Colonic mucosa (tissue), 4 donors: ENCODE measurements around the gene KCNJ14. TPM values are rescaled to one million over a fixed set of nuclear protein-coding genes. Genes with fewer than 3 reads are reported as not detected.

Experiments used
- DNase-seq: peaks from one replicate; pipeline ENCODE4 v3.0.0-alpha.2; 2020
- H3K27ac ChIP-seq: fragments of 200-600 bp; one replicate; pipeline ENCODE4 v1.8.0; 2021
- H3K27me3 ChIP-seq: fragments of 200-600 bp; one replicate; pipeline ENCODE4 v1.8.0; 2021
- H3K36me3 ChIP-seq: fragments of 200-600 bp; one replicate; pipeline ENCODE4 v1.8.0; 2021
- H3K4me1 ChIP-seq: fragments of 200-600 bp; one replicate; pipeline ENCODE4 v1.8.0; 2021; ENCODE audit warnings: mild to moderate bottlenecking
- H3K4me3 ChIP-seq: fragments of 200-600 bp; one replicate; pipeline ENCODE4 v1.8.0; 2021
- H3K9ac ChIP-seq, 2 donors: one replicate each; pipeline ENCODE4 v1.7.0; 2013; ENCODE audit warnings: control low read depth in 2 of 2, low read depth in 2 of 2, low read length in 2 of 2
- H3K9me3 ChIP-seq: fragments of 200-600 bp; one replicate; pipeline ENCODE4 v1.8.0; 2021
- CTCF ChIP-seq: fragments of 200-600 bp; IDR thresholded peaks from one replicate; pipeline ENCODE4 v1.8.0; 2022; ENCODE audit warnings: antibody characterized with exemption, mild to moderate bottlenecking
- intact Hi-C: fragments of 100-400 bp; cut with DNase I; formaldehyde crosslinking; loops from one replicate; pipeline ENCODE4 v1.14.1; 2022
- total RNA-seq, 2 donors: library from RNA; stranded (reverse); fragmentation: NEBNext Ultra II Directional in 1 of 2; extraction: Animal tissue kit (Norgen Biotek cat#: 25700) in 1 of 2; gene quantifications; one replicate each; pipeline ENCODE4 v1.2.1, GENCODE V29; 2021
- donor health status: healthy.
- donor health status: DM: no; HTN: no; CAD: no.
- donor health status: DM: no; HTN: no; CAD: no.

KCNJ14 gene
- under 1 TPM; 0.35 to 0.99 TPM for total RNA-seq

- Histone ChIP-seq H3K36me3 (peaks cover 18% of the 10 kb centered on the region), H3K9ac (no peak within 1 kb of the TSS), H3K27ac (no peak within 1 kb of the TSS), H3K27me3 (no peaks in the 10 kb centered on the region), H3K4me1 (no peaks in the 10 kb centered on the region), H3K4me3 (no peak within 1 kb of the TSS), H3K9me3 (no peaks in the 10 kb centered on the region)
- intact Hi-C loops, result no loop called here
- TF ChIP-seq CTCF, result no peak
- no peak for DNase-seq
Measured at GRCh38 chr19:48455171-48455907, at the start of gene KCNJ14. Gene KCNJ14, plus strand, starts transcription at chr19:48455574. Its CDS starts 6,151 bp downstream, at chr19:48461725.

GRCh38 chr19:48405850-48406249, 49.5 kb upstream of the KCNJ14 start:
- Histone ChIP-seq H3K27me3 (no peaks in the 10 kb centered on the region), H3K36me3 (no peaks in the 10 kb centered on the region), H3K4me3 (no peak overlapping the region), H3K9me3 (no peaks in the 10 kb centered on the region), H3K9ac (no peak overlapping the region), H3K4me1 (no peaks in the 10 kb centered on the region), H3K27ac (no peak overlapping the region)
- TF ChIP-seq CTCF, result no peak
- intact Hi-C loops, result no loop called here
- DNase-seq, result no peak

- H3K27me3 ChIP-seq, result peaks cover 6% of the 10 kb centered on the region
- H3K36me3 ChIP-seq, result no peaks in the 10 kb centered on the region
- no peak overlapping the region for H3K27ac ChIP-seq
- no peaks in the 10 kb centered on the region for H3K9me3 ChIP-seq
- no peaks in the 10 kb centered on the region for H3K4me1 ChIP-seq
- intact Hi-C loops, result no loop called here
- no peak overlapping the region for H3K4me3 ChIP-seq
- no peak for DNase-seq
- no peak overlapping the region for H3K9ac ChIP-seq
- TF ChIP-seq CTCF, result no peak
Measured at GRCh38 chr19:48413879-48414587, 41.3 kb upstream of the KCNJ14 start.

- DNase-seq, result peak; percentile 95
- Histone ChIP-seq H3K36me3 (no peaks in the 10 kb centered on the region), H3K9ac (no peak overlapping the region), H3K4me3 (peak overlapping the region; percentile 14), H3K27me3 (peaks cover 6% of the 10 kb centered on the region), H3K9me3 (no peaks in the 10 kb centered on the region), H3K4me1 (no peaks in the 10 kb centered on the region), H3K27ac (no peak overlapping the region)
- TF ChIP-seq CTCF, result no peak
- intact Hi-C loops, result no loop called here
Measured at GRCh38 chr19:48415395-48415794, 40.0 kb upstream of the KCNJ14 start.

GRCh38 chr19:48415806-48416221, 39.6 kb upstream of the KCNJ14 start:
- H3K9ac ChIP-seq, result no peak overlapping the region
- intact Hi-C loops, result no loop called here
- no peak overlapping the region for H3K27ac ChIP-seq
- no peak for TF ChIP-seq CTCF
- DNase-seq, result no peak
- no peaks in the 10 kb centered on the region for H3K36me3 ChIP-seq
- no peaks in the 10 kb centered on the region for H3K4me1 ChIP-seq
- H3K9me3 ChIP-seq, result no peaks in the 10 kb centered on the region
- H3K4me3 ChIP-seq, result peak overlapping the region; percentile 9
- peaks cover 6% of the 10 kb centered on the region for H3K27me3 ChIP-seq
